ENCODE data around the gene PSME3IP1. TPM values are rescaled to one million over a fixed set of nuclear protein-coding genes. Genes with fewer than 3 reads are reported as not detected.
"Not testable (repeated sequence)": the region's sequence is repeated elsewhere in the genome, so short reads cannot be mapped to it uniquely, and the experiment has no call there.

The PSME3IP1 gene
- total RNA-seq, 1 donor from 2014 or later: 76.0 TPM

- DNase-seq (ENCODE audit: low read depth): not testable (repeated sequence)
These were observed 14.5 kb upstream of the PSME3IP1 start for GRCh38 chr16:57200321-57200720.

- no peak for DNase-seq (ENCODE audit: low read depth)
These were observed 10.9 kb upstream of the PSME3IP1 start for GRCh38 chr16:57196753-57197152.

- no peak for DNase-seq (ENCODE audit: low read depth)
These were observed 10.4 kb upstream of the PSME3IP1 start for GRCh38 chr16:57196286-57196685.

GRCh38 chr16:57194512-57194911 lies 8.7 kb upstream of the PSME3IP1 start:
- peak; percentile 85 for DNase-seq (ENCODE audit: low read depth)

- DNase-seq (ENCODE audit: low read depth): no peak
These were observed 7.1 kb upstream of the PSME3IP1 start for GRCh38 chr16:57192720-57193486.

- DNase-seq (ENCODE audit: low read depth): no peak
These were observed 6.3 kb upstream of the PSME3IP1 start for GRCh38 chr16:57192146-57192545.

- DNase-seq (ENCODE audit: low read depth): peak; percentile 31
These were observed 5.3 kb upstream of the PSME3IP1 start for GRCh38 chr16:57191056-57191571.

GRCh38 chr16:57190136-57190535 lies 4.3 kb upstream of the PSME3IP1 start:
- DNase-seq (ENCODE audit: low read depth): no peak

- DNase-seq (ENCODE audit: low read depth): not testable (repeated sequence)
These were observed 3.7 kb upstream of the PSME3IP1 start for GRCh38 chr16:57189527-57189926.

- DNase-seq (ENCODE audit: low read depth): no peak
These were observed 2.8 kb upstream of the PSME3IP1 start for GRCh38 chr16:57188711-57189002.

- not testable (repeated sequence) for DNase-seq (ENCODE audit: low read depth)
These were observed 2.3 kb upstream of the PSME3IP1 start for GRCh38 chr16:57187902-57188710.

GRCh38 chr16:57186872-57187854 lies 1.3 kb upstream of the PSME3IP1 start:
- peak; percentile 27 for DNase-seq (ENCODE audit: low read depth)

- DNase-seq (ENCODE audit: low read depth): peak; percentile 59
These were observed 344 bp downstream of the PSME3IP1 start for GRCh38 chr16:57185446-57185944.

- no peak for DNase-seq (ENCODE audit: low read depth)
These were observed 873 bp downstream of the PSME3IP1 start for GRCh38 chr16:57184887-57185445.

- no peak for DNase-seq (ENCODE audit: low read depth)
These were observed 1.7 kb downstream of the PSME3IP1 start for GRCh38 chr16:57184113-57184512.

- no peak for DNase-seq (ENCODE audit: low read depth)
These were observed 6.5 kb downstream of the PSME3IP1 start for GRCh38 chr16:57179215-57179828.

GRCh38 chr16:57178793-57179212 lies 7.0 kb downstream of the PSME3IP1 start:
- no peak for DNase-seq (ENCODE audit: low read depth)

GRCh38 chr16:57178196-57178595 lies 7.6 kb downstream of the PSME3IP1 start:
- no peak for DNase-seq (ENCODE audit: low read depth)

GRCh38 chr16:57175896-57176295 lies 9.9 kb downstream of the PSME3IP1 start:
- no peak for DNase-seq (ENCODE audit: low read depth)

- DNase-seq (ENCODE audit: low read depth): no peak
These were observed 13.0 kb downstream of the PSME3IP1 start for GRCh38 chr16:57172721-57173290.
